ENCODE results near the gene NXPH3. TPM values are rescaled to one million over a fixed set of nuclear protein-coding genes. Genes with fewer than 3 reads are reported as not detected.

Gene NXPH3
- under 0.01 TPM in 1 of 2 replicates, not detected in the other for total RNA-seq

DNA sequence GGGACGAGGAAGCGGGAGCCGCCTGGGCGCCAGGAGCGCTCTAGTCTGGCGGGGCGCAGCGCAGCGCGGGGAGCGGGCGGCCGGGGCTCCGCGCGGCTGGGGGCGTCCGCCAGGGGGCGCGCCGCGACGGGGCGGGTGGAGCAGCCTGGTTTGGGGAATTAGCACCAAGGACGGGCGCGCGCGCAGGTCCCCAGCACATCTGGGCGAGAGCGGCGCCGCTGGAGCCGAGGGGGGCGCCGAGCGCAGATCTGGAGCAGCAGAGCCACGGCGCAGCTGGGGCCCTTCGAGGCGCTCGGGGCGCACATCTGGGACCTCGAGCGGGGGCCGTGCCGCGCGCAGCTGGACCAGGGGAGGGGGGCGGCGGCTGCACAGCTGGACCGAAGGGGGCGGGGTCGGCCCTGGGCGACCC is at the start of gene NXPH3:
NXPH3 (plus strand) TSS at position 193 of the 409 bp plus-strand sequence. CDS start 349 bp downstream, outside the sequence.

Other genes starting within 250 kb of the NXPH3 start
- gene ZNF652, start 213.6 kb upstream of the NXPH3 start, total RNA-seq: 4.8 and 4.9 TPM in 2 replicates
- 194 and 197 TPM in 2 replicates for gene PHB1, start 161.0 kb upstream of the NXPH3 start, total RNA-seq
- under 0.01 TPM in 1 of 2 replicates, not detected in the other for gene NGFR, start 80.6 kb upstream of the NXPH3 start, total RNA-seq
- 29.9 and 32.3 TPM in 2 replicates for gene SPOP, start 102.2 kb downstream of the NXPH3 start, total RNA-seq
- gene SLC35B1, start 132.1 kb downstream of the NXPH3 start, total RNA-seq: 67.6 and 72.6 TPM in 2 replicates
- 4.7 and 5.5 TPM in 2 replicates for gene FAM117A, start 188.3 kb downstream of the NXPH3 start, total RNA-seq
- gene KAT7, start 212.8 kb downstream of the NXPH3 start, total RNA-seq: 18.9 and 20.3 TPM in 2 replicates